T-helper 17 cell (primary cell): ENCODE measurements around the gene DNAJB9. TPM values are rescaled to one million over a fixed set of nuclear protein-coding genes. Genes with fewer than 3 reads are reported as not detected.

ENCODE experiments used
- total RNA-seq, 4 donors: library from RNA in 2 of 4; stranded (reverse) in 2 of 4; gene quantifications; one replicate each; pipeline ENCODE4 v1.2.3 and lab custom pipeline; 2022 to 2026

Gene DNAJB9
- total RNA-seq, 2 donors from 2014 or later: 54.3 to 58.3 TPM

Other genes starting within 250 kb of the DNAJB9 start
- not detected for gene NRCAM, start 113.4 kb upstream of the DNAJB9 start, total RNA-seq
- gene PNPLA8, start 43.7 kb upstream of the DNAJB9 start, total RNA-seq: 10 to 100 TPM; 62.9 to 67.1 TPM
- 10 to 100 TPM; 16.8 to 18.1 TPM for gene THAP5, start 168 bp upstream of the DNAJB9 start, total RNA-seq